Brain pericyte (primary cell): ENCODE measurements around the gene GNB1L.

ENCODE experiments used
- DNase-seq: peaks from one replicate; pipeline ENCODE4 v3.0.0-alpha.2; 2012; ENCODE audit warnings: low read depth, low spot score

Gene GNB1L

DNA sequence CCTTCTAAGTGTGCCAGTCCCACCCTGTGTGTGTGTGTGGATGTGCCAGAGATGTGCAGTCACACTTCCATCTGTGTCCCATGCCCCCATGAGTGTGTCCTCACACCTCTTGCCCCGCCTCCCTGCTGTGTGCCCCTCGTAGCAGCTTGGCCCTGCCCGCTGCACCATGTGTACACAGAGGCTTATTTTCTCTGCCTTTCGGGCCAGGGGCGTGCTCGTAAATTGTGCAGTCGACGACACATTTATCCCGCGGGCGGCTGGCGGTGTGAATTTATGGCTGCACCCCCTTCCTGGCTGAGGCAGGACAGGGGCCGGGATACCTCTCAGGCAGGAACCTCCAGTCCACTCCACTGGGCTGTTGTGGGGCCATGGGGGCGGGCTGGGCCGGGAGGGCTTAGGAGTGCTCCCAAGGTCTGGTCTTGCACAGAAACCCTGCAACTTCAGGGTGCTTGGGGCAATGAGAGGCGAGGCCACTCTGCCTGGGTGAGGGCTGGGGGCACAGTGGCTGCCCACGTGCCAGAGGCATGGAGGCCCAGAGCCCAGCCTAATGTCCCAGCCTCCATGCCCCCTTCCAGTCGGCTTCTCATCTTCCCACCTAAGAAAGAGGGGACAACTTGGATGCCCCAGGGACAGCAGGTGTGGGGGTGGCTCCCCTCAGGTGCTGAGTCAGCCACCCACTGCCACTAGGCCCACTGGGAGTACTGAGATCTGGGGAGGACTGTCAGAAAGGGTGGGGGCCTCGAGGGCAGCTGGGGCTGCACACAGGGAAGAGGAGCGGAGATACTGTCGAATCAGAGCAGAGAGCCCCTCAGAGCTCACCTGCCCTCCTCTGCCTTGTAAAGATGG, 118.8 kb downstream of the GNB1L start:
- DNase-seq: no peak

GRCh38 chr22:19734837-19735382, 119.8 kb downstream of the GNB1L start:
- no peak for DNase-seq

GRCh38 chr22:19734163-19734562, 120.5 kb downstream of the GNB1L start:
- no peak for DNase-seq

GRCh38 chr22:19733755-19734154, 120.9 kb downstream of the GNB1L start:
- DNase-seq: no peak
